ENCODE results near the gene NES.

Gene NES

DNA sequence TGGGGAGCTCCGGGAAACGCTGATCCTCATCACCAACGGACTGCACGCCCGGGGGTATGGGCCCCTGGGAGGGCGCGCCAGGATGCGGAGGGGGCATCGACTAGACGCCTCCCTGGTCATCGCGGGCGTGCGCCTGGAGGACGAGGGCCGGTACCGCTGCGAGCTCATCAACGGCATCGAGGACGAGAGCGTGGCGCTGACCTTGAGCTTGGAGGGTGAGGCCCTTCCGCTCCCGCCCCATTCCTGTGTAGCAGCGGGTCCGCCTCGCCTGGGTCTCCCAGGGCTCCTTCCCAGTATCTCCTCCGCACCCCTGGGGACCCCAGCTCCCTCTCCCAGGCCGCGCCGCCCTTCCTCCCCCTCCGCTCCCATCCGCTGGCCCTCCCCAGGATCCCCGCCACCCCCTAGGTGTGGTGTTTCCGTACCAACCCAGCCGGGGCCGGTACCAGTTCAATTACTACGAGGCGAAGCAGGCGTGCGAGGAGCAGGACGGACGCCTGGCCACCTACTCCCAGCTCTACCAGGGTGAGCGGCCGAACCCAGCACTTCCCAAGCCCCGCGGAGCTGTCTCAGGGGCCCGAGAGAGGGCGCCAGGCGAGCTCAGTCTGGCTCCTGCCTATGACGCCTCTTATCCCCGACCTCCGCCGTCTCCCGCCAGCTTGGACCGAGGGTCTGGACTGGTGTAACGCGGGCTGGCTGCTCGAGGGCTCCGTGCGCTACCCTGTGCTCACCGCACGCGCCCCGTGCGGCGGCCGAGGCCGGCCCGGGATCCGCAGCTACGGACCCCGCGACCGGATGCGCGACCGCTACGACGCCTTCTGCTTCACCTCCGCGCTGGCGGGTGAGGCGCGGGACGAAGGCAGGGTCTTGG is 53.0 kb downstream of the NES start:
- DNase-seq (ENCODE audit: low read depth in 1 of 2, low spot score in 1 of 2) = peak in 1 of 2 experiments; percentile 70
- in situ Hi-C loops (cut with HindIII; ENCODE audit: low pct_unique_long_range_greater_than_20kb, low sequenced_read_pairs) = no loop called here
- TF ChIP-seq JUND (IDR thresholded peaks at IDR 0.05; ENCODE audit: low read depth) = no peak

GRCh38 chr1:156622581-156623297 is 54.5 kb downstream of the NES start:
- no peak for DNase-seq (ENCODE audit: low read depth in 1 of 2, low spot score in 1 of 2)
- in situ Hi-C loops (cut with HindIII; ENCODE audit: low pct_unique_long_range_greater_than_20kb, low sequenced_read_pairs) = no loop called here
- TF ChIP-seq JUND (IDR thresholded peaks at IDR 0.05; ENCODE audit: low read depth) = no peak

DNA sequence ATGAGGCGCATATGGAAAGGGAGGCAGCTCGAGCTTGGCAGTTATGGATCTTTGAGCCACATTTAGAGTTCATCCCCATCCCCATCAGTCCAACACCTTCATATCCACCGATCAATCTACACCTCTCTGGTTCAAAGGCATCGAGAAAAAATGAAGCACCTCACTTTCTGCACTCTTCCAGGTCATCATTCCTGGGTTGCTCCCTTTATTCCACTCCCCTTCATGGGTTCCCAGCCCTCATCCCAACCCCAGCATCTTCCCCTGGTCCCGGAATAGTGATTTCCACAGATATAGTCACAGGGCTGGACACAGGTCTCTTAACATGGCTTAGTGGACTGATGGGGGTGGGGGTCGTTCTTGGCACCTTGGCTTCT is 57.6 kb downstream of the NES start:
- no peak for DNase-seq (ENCODE audit: low read depth in 1 of 2, low spot score in 1 of 2)
- in situ Hi-C loops (cut with HindIII; ENCODE audit: low pct_unique_long_range_greater_than_20kb, low sequenced_read_pairs) = no loop called here
- TF ChIP-seq JUND (IDR thresholded peaks at IDR 0.05; ENCODE audit: low read depth) = no peak

DNA sequence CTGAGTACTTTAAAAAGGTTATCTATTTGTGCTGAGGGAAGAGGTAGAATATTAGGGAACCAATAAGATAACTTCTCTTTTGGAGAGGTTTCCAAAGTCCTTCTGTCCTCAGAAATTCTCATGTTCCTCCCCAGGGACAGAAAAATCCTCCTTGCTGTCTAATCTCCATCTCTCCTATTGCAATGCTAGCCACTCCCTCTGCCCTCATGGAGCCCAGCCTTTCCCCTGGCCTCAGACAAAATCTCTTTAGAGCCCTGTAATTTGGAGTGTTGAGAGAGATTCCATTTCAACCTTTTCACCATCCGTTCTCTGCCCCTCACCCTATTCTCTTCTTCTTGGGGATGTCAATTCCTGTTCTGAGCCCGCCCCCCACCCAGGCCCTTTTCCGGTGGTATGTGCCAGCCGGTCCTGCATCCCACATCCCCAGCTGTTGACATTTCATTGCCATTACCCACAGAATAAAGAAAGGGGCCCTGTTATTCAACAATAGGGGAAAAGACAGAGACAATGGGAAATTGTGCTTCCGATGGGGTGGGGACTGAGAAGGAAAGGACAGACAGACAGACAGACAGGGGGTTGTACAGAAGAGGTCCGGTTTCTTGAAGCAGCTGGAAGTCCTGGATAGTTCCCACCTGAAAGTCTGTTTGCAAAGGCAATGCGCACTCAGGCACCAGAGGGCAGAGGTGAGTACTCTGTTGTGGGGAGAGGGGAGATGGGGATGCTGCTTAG is 58.2 kb downstream of the NES start, which contains the start of gene HAPLN2:
HAPLN2 (plus strand) TSS at position 563 of the 729 bp plus-strand sequence. CDS start 4,076 bp downstream, outside the sequence.
- no peak for TF ChIP-seq JUND (IDR thresholded peaks at IDR 0.05; ENCODE audit: low read depth)
- DNase-seq (ENCODE audit: low read depth in 1 of 2, low spot score in 1 of 2) = peak in 1 of 2 experiments; percentile 65

More for the DNA sequence above, 58.2 kb downstream of the NES start, which contains the start of gene HAPLN2:
- in situ Hi-C loops (cut with HindIII; ENCODE audit: low pct_unique_long_range_greater_than_20kb, low sequenced_read_pairs) = no loop called here
